ENCODE data around the gene WNT9A. TPM values are rescaled to one million over a fixed set of nuclear protein-coding genes. Genes with fewer than 3 reads are reported as not detected.

Gene WNT9A
- polyA plus RNA-seq, 3 donors, result not detected

GRCh38 chr1:227941509-227942020 lies 6.2 kb downstream of the WNT9A start:
- H3K4me1 ChIP-seq (ENCODE audit: control insufficient read depth in 1 of 2, insufficient read depth in 2 of 2, low read length in 2 of 2), result peaks cover 0 to under 1% of the 10 kb centered on the region in 2 donors
- Mint-ChIP-seq H3K9me3 (peaks cover 0 to 2% (median 0%) of the 10 kb centered on the region in 7 donors), H3K27me3 (ENCODE audit: low read depth in 3 of 3) (peaks cover 13 to 21% (median 17%) of the 10 kb centered on the region in 3 donors), H3K4me3 (no peak overlapping the region), H3K27ac (no peak overlapping the region), H3K36me3 (no peaks in the 10 kb centered on the region), H3K4me1 (peaks cover 9% of the 10 kb centered on the region)
- intact Hi-C loops (cut with micrococcal nuclease), result no loop called here
- DNase-seq, result no peak
- H3K27ac ChIP-seq (ENCODE audit: low read depth in 1 of 2, low read length in 2 of 2), result no peak overlapping the region
- no peak overlapping the region for H3K4me3 ChIP-seq (replicated peaks in 1 of 3; ENCODE audit: low read depth in 2 of 3, low read length in 3 of 3)
- H3K4me2 ChIP-seq (replicated peaks; ENCODE audit: extremely low read depth, low read length, poor library complexity, severe bottlenecking), result no peak overlapping the region
- H3K9ac ChIP-seq (ENCODE audit: insufficient read depth, low read length, poor library complexity, severe bottlenecking), result no peak overlapping the region
- peaks cover 2 to 15% of the 10 kb centered on the region in 2 donors for H3K27me3 ChIP-seq (ENCODE audit: control insufficient read depth in 2 of 2, insufficient read depth in 2 of 2, low read length in 2 of 2)
- no peaks in the 10 kb centered on the region for H3K9me3 ChIP-seq (replicated peaks in 1 of 2; ENCODE audit: control insufficient read depth in 1 of 2, insufficient read depth in 1 of 2, low read length in 2 of 2)
- WGBS (ENCODE audit: insufficient coverage), result 94% methylated on average over 9 of the region's 15 CpGs
- no peaks in the 10 kb centered on the region for H4K20me1 ChIP-seq (ENCODE audit: insufficient read depth, low read length)
- H3K36me3 ChIP-seq (replicated peaks in 1 of 2; ENCODE audit: control insufficient read depth in 1 of 2, insufficient read depth in 2 of 2, low read length in 2 of 2), result no peaks in the 10 kb centered on the region
- no peaks in the 10 kb centered on the region for H3K79me2 ChIP-seq (ENCODE audit: insufficient read depth, low read length)
- no peak overlapping the region for H2AFZ ChIP-seq (ENCODE audit: insufficient read depth, low read depth, low read length, poor library complexity, severe bottlenecking)
- TF ChIP-seq CTCF (IDR thresholded peaks at IDR 0.05), result no peak

GRCh38 chr1:227940791-227941241 lies 6.9 kb downstream of the WNT9A start:
- H3K4me2 ChIP-seq (replicated peaks; ENCODE audit: extremely low read depth, low read length, poor library complexity, severe bottlenecking), result no peak overlapping the region
- H3K4me3 Mint-ChIP-seq, result no peak overlapping the region
- no peak for TF ChIP-seq CTCF (IDR thresholded peaks at IDR 0.05)
- no peaks in the 10 kb centered on the region for H3K36me3 ChIP-seq (replicated peaks in 1 of 2; ENCODE audit: control insufficient read depth in 1 of 2, insufficient read depth in 2 of 2, low read length in 2 of 2)
- no peak overlapping the region for H3K27ac Mint-ChIP-seq
- DNase-seq, result no peak
- no peak overlapping the region for H3K27ac ChIP-seq (ENCODE audit: low read depth in 1 of 2, low read length in 2 of 2)
- H3K79me2 ChIP-seq (ENCODE audit: insufficient read depth, low read length), result no peaks in the 10 kb centered on the region
- peaks cover 7% of the 10 kb centered on the region for H3K4me1 Mint-ChIP-seq
- no peak overlapping the region for H3K4me3 ChIP-seq (replicated peaks in 1 of 3; ENCODE audit: low read depth in 2 of 3, low read length in 3 of 3)
- no peaks in the 10 kb centered on the region for H4K20me1 ChIP-seq (ENCODE audit: insufficient read depth, low read length)
- no peak overlapping the region for H3K9ac ChIP-seq (ENCODE audit: insufficient read depth, low read length, poor library complexity, severe bottlenecking)
- peaks cover 6 to 18% (median 14%) of the 10 kb centered on the region in 3 donors for H3K27me3 Mint-ChIP-seq (ENCODE audit: low read depth in 3 of 3)
- no peaks in the 10 kb centered on the region for H3K4me1 ChIP-seq (ENCODE audit: control insufficient read depth in 1 of 2, insufficient read depth in 2 of 2, low read length in 2 of 2)
- 96% methylated on average over 17 of the region's 17 CpGs for WGBS (ENCODE audit: insufficient coverage)
- peaks cover 0 to 8% of the 10 kb centered on the region in 2 donors for H3K27me3 ChIP-seq (ENCODE audit: control insufficient read depth in 2 of 2, insufficient read depth in 2 of 2, low read length in 2 of 2)
- peaks cover 0 to 2% (median 0%) of the 10 kb centered on the region in 7 donors for H3K9me3 Mint-ChIP-seq
- H3K36me3 Mint-ChIP-seq, result no peaks in the 10 kb centered on the region
- intact Hi-C loops (cut with micrococcal nuclease), result no loop called here
- H2AFZ ChIP-seq (ENCODE audit: insufficient read depth, low read depth, low read length, poor library complexity, severe bottlenecking), result no peak overlapping the region
- no peaks in the 10 kb centered on the region for H3K9me3 ChIP-seq (replicated peaks in 1 of 2; ENCODE audit: control insufficient read depth in 1 of 2, insufficient read depth in 1 of 2, low read length in 2 of 2)

Measured in CD14-positive monocyte (primary cell).